AG09319 (cell line): ENCODE data around the gene FNDC3B.

Experiments
- DNase-seq: peaks from one replicate; pipeline ENCODE4 v3.0.0-alpha.2; 2010; ENCODE audit warnings: low read depth; ENCODE audit errors: extremely low read depth
- TF ChIP-seq, protein P1 (sequence below): IDR thresholded peaks from 2 replicates; pipeline ENCODE4 v1.5.1; 2011; ENCODE audit warnings: low read depth, mild to moderate bottlenecking, inconsistent platforms, low read length, moderate library complexity

The FNDC3B gene

DNA sequence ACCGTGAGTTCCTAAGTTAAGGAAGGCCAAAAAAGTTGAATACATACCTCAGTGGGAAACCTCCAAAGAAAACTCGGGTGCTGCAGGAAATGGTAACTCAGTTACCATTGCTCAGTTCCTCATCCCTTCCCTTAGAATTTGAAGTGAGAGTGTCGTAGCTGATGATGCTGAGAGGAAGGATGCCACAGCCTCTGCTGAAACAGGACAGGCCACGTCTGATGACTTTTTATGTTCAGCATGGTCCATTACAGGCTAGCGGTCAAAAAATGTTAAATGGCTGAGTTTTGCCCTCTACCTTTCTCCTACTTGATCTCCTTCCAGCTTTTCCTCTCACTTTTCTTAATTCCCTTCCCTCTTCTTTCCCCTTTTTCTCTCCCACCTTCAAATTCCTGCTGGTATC, 273.3 kb downstream of the FNDC3B start:
- DNase-seq = no peak
- TF ChIP-seq, protein P1, sequence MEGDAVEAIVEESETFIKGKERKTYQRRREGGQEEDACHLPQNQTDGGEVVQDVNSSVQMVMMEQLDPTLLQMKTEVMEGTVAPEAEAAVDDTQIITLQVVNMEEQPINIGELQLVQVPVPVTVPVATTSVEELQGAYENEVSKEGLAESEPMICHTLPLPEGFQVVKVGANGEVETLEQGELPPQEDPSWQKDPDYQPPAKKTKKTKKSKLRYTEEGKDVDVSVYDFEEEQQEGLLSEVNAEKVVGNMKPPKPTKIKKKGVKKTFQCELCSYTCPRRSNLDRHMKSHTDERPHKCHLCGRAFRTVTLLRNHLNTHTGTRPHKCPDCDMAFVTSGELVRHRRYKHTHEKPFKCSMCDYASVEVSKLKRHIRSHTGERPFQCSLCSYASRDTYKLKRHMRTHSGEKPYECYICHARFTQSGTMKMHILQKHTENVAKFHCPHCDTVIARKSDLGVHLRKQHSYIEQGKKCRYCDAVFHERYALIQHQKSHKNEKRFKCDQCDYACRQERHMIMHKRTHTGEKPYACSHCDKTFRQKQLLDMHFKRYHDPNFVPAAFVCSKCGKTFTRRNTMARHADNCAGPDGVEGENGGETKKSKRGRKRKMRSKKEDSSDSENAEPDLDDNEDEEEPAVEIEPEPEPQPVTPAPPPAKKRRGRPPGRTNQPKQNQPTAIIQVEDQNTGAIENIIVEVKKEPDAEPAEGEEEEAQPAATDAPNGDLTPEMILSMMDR = no peak

DNA sequence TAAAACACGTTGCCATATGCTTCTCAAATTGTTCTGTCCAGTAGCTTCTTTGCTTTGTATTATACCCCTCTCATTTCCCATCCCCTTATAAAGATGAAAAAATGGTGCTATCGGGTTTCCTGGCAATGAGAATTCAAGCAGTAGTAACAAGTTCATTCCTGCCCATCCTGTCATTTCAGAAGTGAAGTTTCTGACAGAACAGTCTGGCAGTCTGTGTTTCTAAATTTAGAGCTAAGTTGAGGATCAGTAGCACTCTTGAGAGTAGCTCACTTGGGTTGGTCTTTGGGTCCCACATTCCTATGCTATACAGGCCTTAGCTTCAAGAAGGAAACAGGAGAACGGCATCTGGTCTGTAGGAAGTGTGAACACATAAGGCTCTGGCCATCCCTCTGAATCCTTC, 274.3 kb downstream of the FNDC3B start:
- TF ChIP-seq, protein P1 = no peak
- no peak for DNase-seq

DNA sequence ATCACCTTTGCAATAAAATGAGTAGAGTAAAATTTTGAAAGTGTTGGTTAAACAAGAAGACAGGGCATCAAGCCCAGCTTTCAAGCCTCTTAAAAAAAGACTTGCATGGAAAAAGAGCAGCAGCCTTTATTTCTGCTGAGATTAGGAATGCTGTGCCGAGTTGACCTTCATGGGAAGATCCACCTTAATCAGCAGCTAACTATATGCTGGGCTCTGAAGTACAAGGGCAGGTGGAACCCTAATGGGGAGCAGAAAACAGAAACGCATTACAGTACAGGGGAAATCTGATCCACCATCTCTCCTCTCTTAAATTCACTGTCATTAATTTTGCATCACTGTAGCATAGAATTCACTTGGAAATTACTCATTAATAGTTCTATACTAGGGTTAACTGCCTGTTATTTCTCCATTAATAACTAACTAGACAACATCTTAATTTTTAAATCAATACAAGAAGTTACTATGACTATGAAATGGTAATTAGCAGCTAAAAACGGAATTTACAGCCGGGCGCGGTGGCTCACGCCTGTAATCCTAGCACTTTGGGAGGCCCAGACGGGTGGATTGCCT, 275.3 kb downstream of the FNDC3B start:
- TF ChIP-seq, protein P1 = no peak
- DNase-seq = no peak

DNA sequence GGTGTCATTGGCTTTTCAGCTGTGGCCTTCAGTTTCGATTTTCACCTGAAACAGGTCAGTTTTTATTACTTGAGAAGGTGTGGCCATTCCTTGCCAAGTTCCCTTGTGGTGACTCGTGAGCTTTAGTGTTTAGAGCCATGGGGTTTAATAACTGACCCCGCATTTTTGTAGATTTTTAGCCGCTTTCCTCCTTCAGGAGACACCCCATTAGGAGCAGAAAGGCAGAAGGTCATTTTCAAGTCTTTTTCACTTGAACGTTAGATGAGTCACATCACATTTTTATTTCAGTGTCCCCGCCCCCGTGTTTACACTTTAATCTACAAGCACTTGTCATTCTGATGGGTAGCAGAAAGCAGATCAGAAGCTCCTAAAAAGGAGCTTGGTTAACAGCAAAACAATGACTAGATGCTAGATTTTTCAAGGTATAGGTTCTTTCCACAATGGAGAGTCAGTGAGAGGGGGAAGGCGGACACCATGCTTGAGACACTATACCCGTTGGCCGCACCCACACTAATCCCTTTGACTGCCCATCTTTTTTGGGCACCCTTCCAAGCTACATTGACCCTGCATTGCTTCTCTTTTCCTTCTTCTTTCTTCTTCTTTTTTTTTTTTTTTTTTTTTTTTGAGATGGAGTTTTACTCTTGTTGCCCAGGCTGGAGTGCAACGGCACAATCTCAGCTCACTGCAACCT, 276.2 kb downstream of the FNDC3B start:
- TF ChIP-seq, protein P1 = no peak
- DNase-seq = no peak

DNA sequence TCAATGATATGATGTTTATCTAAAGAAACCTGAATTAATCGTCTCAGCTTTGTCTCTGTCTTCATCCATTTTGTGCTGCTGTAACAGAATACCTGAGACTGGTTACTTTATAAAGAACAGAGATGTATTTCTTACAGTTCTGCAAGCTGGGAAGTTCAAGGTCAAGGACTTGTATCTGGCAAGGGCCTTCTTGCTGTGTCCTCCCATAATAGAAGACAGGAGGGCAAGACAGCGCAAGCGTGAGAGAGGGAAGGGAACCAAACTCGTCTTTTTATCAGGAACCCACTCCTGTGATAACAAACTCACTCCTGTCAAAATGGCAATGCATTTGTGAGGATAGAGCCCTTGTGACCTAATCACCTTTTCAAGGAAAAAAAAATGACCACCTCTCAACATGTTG, 277.4 kb downstream of the FNDC3B start:
- DNase-seq = no peak
- TF ChIP-seq, protein P1 = no peak

DNA sequence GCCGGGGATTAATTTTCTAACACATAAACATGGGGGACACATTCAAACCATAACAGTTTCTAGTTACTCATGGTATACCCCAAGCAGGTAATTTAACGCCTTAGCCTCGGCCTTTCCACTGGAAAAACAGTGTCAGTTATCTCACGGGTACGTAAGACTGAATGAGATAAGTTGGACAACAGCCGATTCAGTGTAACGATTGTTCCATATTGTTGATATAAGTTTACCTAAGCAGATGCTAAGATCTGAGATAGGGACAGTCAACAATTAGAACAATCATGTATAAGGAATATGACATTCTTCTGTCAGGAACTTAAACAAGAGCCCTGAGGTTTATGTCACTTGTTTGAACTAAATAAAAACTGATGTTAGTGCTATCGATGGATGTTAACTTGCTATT, 278.1 kb downstream of the FNDC3B start:
- DNase-seq = no peak
- TF ChIP-seq, protein P1 = no peak

DNA sequence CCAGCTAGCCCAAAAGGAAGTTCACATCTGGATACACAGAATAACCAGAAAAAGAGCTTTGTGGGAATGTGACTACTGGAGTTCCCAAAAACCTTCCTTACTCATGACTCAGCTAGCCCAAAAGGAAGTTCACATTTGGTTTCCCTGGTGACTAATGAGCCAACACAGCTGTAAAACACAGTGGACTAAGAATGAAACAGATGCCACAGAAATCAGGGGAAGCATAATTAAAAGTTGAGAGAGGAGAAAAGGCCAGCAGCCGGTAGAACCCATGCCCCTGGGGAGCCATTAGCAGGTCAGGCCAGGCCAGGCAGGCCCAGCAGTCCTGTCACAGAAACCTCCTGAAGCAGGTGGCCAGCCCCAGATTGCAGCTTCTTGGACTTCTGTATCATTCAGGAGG, 278.6 kb downstream of the FNDC3B start:
- TF ChIP-seq, protein P1 = no peak
- peak; percentile 86 for DNase-seq
